Neural progenitor cell (in vitro differentiated cells): ENCODE measurements around the gene ANKMY1.

Experiments
- CTCF ChIP-seq: fragments of 200-600 bp; sonication (generic); IDR thresholded peaks from 2 replicates; pipeline ENCODE4 v1.5.1; 2017; ENCODE audit warnings: antibody characterized with exemption, mild to moderate bottlenecking
- EZH2 ChIP-seq: fragments of 200-600 bp; sonication (generic); IDR thresholded peaks from 2 replicates; pipeline ENCODE4 v1.6.1; 2017; ENCODE audit warnings: antibody characterized with exemption, mild to moderate bottlenecking, moderate library complexity

DNA sequence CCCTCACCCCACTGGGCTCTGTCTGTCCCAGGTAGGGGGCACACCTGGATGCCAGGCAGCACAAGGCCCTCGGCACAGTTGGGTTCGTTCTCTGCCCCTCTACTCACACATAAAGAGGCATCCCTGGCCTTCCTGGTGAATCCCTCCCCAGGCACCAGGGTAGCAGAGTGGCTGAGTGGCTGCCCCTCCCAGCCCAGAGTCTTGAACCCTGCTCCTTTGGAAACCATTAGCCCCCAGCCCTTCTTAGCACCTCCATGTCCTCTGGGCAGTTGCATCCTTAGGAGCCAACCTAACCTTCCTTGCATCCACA, 120.3 kb downstream of the ANKMY1 start:
- TF ChIP-seq CTCF (no peak), EZH2 (no peak)
